VCaP (cell line): ENCODE measurements around the gene PHYHD1.

Experiments
- H3K27ac ChIP-seq: fragments of 450-650 bp; 2 replicates; pipeline ENCODE4 v1.5.1; 2017
- TF ChIP-seq, protein P1 (sequence below): fragments of 450-650 bp; conservative IDR thresholded peaks from 2 replicates; pipeline ENCODE4 v1.5.1; 2017; ENCODE audit warnings: mild to moderate bottlenecking, moderate library complexity

Gene PHYHD1

DNA sequence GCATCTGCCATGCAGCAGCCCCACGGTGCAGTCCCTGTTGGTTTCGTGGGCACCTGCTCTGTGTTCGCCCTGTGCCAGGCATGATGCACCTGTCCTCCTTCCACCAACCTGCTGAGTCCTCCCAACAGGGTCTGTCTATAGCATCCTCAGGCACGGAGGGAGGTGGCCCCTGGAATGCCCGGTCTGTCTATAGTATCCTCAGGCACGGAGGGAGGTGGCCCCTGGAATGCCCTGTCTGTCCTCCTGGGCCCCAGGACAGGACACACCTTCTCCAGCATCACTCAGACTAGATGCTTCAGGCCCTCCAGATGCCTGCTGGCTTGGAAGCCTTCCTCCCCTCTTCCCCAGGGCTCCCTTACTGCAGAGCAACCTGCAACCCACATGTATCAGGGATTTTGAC, 9.9 kb upstream of the PHYHD1 start:
- H3K27ac ChIP-seq = no peak overlapping the region; the same call in 1 of the 2 replicates
- TF ChIP-seq, protein P1, sequence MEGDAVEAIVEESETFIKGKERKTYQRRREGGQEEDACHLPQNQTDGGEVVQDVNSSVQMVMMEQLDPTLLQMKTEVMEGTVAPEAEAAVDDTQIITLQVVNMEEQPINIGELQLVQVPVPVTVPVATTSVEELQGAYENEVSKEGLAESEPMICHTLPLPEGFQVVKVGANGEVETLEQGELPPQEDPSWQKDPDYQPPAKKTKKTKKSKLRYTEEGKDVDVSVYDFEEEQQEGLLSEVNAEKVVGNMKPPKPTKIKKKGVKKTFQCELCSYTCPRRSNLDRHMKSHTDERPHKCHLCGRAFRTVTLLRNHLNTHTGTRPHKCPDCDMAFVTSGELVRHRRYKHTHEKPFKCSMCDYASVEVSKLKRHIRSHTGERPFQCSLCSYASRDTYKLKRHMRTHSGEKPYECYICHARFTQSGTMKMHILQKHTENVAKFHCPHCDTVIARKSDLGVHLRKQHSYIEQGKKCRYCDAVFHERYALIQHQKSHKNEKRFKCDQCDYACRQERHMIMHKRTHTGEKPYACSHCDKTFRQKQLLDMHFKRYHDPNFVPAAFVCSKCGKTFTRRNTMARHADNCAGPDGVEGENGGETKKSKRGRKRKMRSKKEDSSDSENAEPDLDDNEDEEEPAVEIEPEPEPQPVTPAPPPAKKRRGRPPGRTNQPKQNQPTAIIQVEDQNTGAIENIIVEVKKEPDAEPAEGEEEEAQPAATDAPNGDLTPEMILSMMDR = no peak

DNA sequence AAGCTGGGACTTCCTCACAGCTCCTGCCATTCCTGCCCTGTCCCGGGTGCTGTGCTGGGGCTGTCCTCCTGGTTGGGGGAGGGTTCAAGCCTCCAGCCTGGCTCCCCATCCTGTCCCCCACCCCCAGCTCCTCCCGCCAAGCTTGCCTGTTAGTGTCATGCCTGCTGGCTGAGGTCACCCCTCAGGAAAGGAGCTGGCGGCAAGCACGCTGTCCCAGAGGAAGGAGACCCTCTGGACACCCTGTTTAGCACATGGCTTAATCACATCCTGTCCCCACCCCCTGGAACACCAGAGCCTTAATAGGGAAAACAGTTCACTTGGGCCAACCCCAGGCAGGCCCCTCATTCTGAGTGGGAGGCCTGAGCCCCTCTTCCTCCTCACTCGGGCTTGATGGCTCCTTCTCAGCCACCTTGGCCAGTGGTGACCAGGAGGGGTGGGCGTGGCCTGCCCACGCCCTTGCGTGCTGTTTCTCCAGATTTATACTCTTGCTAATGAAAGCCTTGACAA, 9.2 kb upstream of the PHYHD1 start:
- H3K27ac ChIP-seq = no peak overlapping the region
- TF ChIP-seq, protein P1 = no peak

DNA sequence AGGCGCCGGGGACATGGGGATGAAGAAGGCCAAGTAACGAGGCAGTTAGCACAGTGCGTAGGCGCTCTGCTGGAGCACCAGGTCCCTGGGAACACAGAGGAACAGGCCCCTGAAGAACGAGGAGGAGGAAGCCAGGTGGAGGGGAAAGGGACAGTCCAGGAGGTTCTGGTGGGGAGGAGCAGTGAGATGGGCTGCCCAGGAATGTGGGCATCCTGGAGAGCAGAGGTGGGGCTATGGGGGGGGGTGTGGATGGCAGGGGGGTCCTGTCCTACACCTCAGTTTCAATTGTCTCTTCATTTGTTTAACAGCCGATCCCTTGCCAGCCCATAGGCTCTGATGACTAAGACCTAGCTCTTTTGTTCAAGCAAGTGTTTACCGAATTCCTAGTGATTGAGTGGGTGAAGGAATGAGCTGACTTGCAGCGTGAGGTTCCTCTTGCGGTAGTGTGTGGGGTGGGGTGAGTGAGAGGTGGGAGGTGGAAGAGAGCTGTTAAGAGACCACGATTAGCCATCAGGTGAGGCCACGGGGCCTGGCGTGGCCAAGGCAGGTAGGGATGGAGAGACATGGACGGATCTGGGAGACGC, 8.4 kb upstream of the PHYHD1 start:
- TF ChIP-seq, protein P1 = no peak
- H3K27ac ChIP-seq = peak overlapping the region; percentile 96; the same call in 1 of the 2 replicates

DNA sequence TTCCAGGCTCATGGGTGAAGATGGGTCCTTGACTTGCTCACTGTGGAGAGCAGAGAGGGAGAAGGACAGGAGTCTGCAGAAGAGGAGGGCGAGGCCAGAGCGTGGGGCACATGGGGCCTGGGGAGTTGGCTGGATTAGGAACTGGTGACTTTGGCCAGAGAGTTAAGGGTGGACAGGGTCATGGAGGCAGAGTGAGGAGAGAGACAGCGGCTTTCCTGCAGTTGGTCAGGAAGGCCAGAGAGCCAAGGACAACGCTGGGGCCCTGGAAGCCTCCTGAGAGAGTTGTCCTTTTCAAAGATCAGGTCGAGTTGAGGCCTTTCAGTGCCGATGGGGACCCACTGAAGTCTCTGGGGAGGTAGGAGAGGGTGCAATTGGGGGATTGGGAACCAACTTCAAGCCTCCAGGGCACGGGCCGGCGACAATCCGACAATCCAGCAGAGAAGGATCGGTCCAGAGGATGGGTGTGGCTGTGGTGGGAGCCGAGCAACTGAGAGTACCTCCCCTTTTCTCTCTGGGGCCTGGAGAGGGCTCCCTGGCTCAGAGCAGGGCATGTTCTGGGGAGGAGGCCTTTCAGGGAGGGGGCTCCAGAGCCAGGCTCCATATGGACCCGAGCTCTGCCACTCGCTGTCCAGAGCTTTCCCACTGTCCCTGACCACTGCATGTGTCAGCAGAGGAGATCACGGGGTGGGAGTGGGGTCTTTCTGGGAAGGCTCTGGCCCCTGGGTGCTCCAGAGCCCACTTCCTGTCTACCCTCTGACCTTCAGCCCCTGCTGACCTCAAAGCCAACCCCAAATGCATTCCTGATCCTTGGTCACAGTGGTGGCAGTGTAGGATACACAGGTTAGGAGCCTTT, 7.5 kb upstream of the PHYHD1 start:
- TF ChIP-seq, protein P1 = no peak
- H3K27ac ChIP-seq = peak overlapping the region; percentile 96; the same call in 1 of the 2 replicates

DNA sequence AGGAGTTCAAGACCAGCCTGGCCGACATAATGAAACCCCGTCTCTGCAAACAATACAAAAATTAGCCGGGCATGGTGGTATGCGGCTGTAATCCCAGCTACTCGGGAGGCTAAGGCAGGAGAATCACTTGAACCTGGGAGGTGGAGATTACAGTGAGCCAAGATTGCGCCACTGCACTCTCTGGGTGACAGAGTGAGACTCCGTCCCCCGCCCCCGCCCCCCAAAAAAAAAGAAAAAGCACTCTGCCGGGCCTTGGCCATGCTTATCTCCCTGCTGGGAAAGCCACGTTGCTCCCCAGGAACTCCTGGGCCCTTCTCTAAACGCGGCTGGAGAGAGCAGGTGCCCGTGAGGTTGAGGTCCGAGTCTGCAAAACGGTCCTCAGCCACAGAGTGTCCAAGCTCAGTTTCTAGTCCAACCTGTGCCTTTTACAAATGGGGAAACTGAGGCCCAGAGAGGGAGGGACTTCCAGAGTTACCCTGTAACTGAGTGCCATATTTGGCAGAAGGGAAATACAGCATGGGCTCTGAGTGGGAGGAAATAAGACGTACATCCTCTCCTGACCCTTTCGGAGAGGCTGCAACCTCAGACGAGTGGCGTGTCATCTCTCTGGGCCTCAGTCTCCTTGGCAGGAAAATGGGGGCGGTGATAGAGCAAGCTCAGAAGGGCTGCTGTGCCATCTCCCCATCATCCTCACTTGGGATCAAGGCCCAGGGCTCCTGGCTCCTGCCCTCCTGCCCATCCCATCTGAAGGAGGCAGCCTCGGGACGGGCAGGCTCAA, 6.6 kb upstream of the PHYHD1 start:
- peak overlapping the region; percentile 96 for H3K27ac ChIP-seq
- TF ChIP-seq, protein P1 = no peak

DNA sequence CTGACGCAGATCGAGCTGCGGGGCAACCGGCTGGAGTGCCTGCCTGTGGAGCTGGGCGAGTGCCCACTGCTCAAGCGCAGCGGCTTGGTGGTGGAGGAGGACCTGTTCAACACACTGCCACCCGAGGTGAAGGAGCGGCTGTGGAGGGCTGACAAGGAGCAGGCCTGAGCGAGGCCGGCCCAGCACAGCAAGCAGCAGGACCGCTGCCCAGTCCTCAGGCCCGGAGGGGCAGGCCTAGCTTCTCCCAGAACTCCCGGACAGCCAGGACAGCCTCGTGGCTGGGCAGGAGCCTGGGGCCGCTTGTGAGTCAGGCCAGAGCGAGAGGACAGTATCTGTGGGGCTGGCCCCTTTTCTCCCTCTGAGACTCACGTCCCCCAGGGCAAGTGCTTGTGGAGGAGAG, 4.6 kb upstream of the PHYHD1 start:
- TF ChIP-seq, protein P1 = no peak
- peak overlapping the region; percentile 96 for H3K27ac ChIP-seq

DNA sequence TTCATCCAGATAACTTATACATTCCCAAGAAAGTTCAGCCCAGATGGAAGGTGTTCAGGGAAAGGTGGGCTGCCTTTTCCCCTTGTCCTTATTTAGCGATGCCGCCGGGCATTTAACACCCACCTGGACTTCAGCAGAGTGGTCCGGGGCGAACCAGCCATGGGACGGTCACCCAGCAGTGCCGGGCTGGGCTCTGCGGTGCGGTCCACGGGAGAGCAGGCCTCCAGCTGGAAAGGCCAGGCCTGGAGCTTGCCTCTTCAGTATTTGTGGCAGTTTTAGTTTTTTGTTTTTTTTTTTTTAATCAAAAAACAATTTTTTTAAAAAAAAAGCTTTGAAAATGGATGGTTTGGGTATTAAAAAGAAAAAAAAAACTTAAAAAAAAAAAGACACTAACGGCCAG, 4.0 kb upstream of the PHYHD1 start:
- TF ChIP-seq, protein P1 = no peak
- peak overlapping the region; percentile 96 for H3K27ac ChIP-seq
